ENCODE measurements around the gene DAB1.

DNA sequence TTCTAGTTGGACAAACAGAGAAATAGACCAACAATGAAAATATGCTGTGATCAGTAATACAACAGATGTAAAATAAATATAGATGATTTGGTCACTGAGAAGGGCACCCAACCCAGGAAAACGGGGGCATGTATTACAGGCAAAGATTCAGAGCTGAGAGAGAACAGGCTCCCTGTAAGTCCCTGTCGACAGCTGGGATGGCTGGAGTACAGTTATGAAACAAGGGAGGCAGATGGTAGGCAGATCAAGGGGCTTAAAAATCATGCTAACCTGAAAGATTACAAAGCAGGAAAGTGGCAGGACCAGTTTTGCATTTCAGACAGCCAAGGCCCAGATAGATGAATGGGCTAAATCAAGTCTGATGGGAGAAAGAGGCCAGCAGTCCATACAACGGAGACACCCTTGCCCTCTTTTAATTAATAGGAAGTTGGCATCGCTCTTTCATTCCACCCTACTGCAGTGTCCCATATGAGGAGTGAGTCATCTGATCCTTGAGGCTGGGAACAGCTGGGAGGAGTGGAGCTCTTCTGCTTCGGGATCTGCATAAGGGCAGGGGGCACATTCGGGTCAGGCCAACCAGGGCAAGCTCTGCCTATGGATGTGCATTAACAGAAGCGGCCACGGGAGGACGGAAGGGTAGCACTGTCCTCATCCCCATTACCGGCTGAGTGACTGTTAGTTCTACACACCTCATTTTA lies 171.1 kb downstream of the DAB1 start:
- TF ChIP-seq CTCF (IDR thresholded peaks at IDR 0.05) (no peak), POLR2A (IDR thresholded peaks at IDR 0.05) (no peak), EP300 (IDR thresholded peaks at IDR 0.05; ENCODE audit: low read depth) (no peak), POLR2AphosphoS5 (IDR thresholded peaks at IDR 0.05) (no peak)

Data from transverse colon (tissue), 4 donors.